Left kidney (tissue), 2 donors: ENCODE results near the gene MMP24. TPM values are rescaled to one million over a fixed set of nuclear protein-coding genes. Genes with fewer than 3 reads are reported as not detected.

Experiments used
- DNase-seq: peaks from one replicate; pipeline ENCODE4 v3.0.0-alpha.2; 2013
- polyA plus RNA-seq: library from polyadenylated mRNA; unstranded; fragments of 120-200 nt; gene quantifications from one replicate; pipeline ENCODE4 v1.2.1, GENCODE V29; 2013; ENCODE audit not compliant: insufficient read length

Gene MMP24
- polyA plus RNA-seq, 1 donor: 1.8 TPM

- no peak for DNase-seq
Measured at GRCh38 chr20:35292504-35293285, 66.2 kb downstream of the MMP24 start.

GRCh38 chr20:35293303-35294292 lies 67.1 kb downstream of the MMP24 start:
- no peak for DNase-seq

- DNase-seq: no peak
Measured at GRCh38 chr20:35294293-35294685, 67.8 kb downstream of the MMP24 start.

- DNase-seq: no peak
Measured at GRCh38 chr20:35295058-35295457, 68.6 kb downstream of the MMP24 start.

GRCh38 chr20:35295674-35296073 lies 69.2 kb downstream of the MMP24 start:
- DNase-seq: no peak

- no peak for DNase-seq
Measured at GRCh38 chr20:35296101-35296554, 69.6 kb downstream of the MMP24 start.

- no peak for DNase-seq
Measured at GRCh38 chr20:35297155-35297554, 70.7 kb downstream of the MMP24 start.

- no peak for DNase-seq
Measured at GRCh38 chr20:35297740-35298139, 71.2 kb downstream of the MMP24 start.

GRCh38 chr20:35298264-35298663 lies 71.8 kb downstream of the MMP24 start:
- no peak for DNase-seq

GRCh38 chr20:35299780-35300179 lies 73.3 kb downstream of the MMP24 start:
- no peak for DNase-seq

- DNase-seq: no peak
Measured at GRCh38 chr20:35300469-35301262, 74.2 kb downstream of the MMP24 start.

- DNase-seq: no peak
Measured at GRCh38 chr20:35301426-35301825, 74.9 kb downstream of the MMP24 start.

GRCh38 chr20:35302421-35303335 lies 76.2 kb downstream of the MMP24 start:
- no peak for DNase-seq

GRCh38 chr20:35303382-35303734 lies 76.9 kb downstream of the MMP24 start:
- DNase-seq: no peak

GRCh38 chr20:35303735-35304491 lies 77.4 kb downstream of the MMP24 start:
- DNase-seq: peak; percentile 80

GRCh38 chr20:35304956-35305355 lies 78.5 kb downstream of the MMP24 start:
- DNase-seq: no peak

- no peak for DNase-seq
Measured at GRCh38 chr20:35305682-35306556, 79.4 kb downstream of the MMP24 start.

GRCh38 chr20:35306931-35307517 lies 80.5 kb downstream of the MMP24 start:
- DNase-seq: no peak
